GM21717 (cell line): Measurements from ENCODE around the gene GEMIN8.
A peak's percentile ranks its signal among the peaks of the same experiment; 100 is the strongest.

ENCODE experiments used
- ATAC-seq: cut with Tn5 transposase; IDR thresholded peaks from one replicate; pipeline ENCODE4 v1.9.1; 2021; ENCODE audit warnings: mild to moderate bottlenecking, moderate library complexity; ENCODE audit not compliant: unreplicated experiment

Gene GEMIN8, protein sequence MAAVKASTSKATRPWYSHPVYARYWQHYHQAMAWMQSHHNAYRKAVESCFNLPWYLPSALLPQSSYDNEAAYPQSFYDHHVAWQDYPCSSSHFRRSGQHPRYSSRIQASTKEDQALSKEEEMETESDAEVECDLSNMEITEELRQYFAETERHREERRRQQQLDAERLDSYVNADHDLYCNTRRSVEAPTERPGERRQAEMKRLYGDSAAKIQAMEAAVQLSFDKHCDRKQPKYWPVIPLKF

DNA sequence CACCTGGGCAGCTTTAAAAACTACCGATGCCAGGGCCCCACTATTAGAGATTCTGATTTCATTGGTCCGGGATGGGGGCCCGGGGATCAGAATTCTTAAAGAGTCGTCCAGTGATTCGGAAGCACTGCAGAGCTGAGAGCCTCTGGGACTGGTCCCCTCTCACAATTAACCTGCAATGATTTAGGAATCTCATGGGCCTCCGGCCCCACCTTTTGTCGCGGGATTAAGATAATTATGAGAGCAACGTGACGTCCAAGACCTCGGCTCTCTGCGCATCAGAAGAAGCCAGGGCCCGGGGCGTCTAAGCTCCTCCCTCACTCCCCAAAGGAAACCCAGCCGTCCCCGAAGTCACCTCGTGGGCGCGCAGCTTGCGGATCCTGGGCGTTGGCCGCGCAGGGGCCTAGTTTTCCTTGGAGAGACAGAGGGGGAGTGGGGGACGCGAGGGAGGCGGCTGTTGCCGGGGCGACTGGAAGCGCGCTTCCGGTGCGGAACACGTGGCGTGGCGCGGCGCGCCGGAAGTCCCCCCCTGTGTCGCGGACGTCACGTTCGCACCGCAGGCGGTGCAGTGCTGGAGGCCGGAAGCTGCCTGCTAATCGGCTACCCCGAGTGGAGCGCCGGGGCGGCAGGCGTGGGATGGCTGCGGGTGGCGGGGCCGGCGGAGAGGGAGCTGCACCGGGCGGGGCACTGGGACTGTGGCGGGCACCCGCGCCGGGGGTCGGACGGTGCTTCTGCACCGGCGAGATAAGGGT, at the start of gene GEMIN8:
Gene GEMIN8 (minus strand): TSS at position 468 of the 749 bp plus-strand sequence. CDS start 8,414 bp downstream, outside the sequence.
- ATAC-seq: peak; percentile 85

DNA sequence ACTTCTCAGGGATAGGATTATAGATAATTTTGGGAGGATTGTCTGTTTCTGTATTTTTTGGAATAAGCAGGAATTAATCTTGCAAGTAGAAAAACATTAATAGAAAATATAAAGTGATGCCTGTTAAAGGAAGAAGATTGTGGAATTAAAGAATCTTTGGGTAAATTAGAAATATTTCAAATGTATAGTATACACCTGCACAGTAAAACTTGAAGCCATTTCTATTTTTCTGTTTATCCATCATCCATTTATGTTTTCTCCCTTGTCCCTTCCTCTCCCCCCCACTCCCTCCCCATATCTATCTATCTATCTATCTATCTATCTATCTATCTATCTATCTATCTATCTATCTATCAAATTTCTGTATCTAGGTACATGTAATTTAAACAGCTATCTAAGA, 46.9 kb upstream of the GEMIN8 start:
- ATAC-seq: no peak

DNA sequence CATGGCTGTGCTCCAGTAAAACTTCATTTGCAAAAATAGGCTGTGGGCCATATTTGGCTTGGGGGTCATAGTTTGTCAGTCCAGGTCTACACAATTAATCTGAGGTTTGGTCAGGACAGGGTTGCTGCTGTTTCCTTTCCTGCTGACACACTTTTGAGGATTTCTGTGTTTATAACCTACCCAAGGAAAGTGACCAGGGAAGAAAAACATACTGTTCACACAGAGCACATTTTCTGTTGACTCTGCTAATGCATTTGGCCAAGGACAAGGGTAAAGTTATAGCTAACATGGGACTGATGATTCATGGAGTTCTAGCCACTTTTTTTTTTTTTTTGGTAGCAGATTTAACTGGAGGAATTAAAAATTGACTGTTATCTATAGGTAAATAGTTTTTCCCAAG, 43.9 kb upstream of the GEMIN8 start:
- no peak for ATAC-seq

DNA sequence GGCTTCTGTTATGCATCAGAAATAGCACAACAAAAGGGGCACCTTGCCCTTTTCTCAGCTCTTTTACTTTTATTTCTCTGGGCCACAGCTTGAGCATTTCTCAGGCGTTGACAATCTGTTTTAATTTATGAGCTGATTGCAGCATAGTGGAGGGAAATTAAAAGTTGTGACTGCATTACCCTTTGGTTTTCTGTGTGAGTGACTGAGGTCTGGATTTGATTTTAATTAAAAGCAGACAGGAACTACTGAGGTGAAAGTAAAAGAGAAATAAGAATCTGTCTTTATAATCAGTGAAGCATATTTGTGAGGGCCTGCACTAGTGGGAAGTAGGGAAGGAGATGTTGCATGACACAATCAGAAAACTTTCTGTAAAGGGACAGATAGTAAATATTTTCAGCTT, 43.4 kb upstream of the GEMIN8 start:
- ATAC-seq: no peak

DNA sequence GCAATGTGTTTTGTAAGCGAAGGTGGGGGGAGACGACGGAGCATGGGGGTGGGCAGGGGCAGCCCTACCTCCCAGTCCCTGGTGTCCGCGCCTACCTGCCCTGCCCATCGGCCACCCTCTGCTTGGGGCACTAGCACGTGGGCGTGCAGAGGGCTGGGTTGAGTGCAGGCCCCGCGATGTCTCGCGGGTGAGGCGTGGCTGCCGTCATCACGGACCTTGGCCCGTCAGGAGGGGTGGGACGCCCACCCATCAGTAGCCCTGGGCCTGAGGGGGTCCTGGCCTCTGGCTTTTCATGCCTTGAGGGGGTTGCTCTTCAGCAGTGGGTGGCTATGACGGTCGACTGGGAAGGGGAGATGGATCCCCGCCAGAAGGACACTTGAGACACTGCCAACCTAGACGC, 36.1 kb upstream of the GEMIN8 start:
- ATAC-seq: no peak

DNA sequence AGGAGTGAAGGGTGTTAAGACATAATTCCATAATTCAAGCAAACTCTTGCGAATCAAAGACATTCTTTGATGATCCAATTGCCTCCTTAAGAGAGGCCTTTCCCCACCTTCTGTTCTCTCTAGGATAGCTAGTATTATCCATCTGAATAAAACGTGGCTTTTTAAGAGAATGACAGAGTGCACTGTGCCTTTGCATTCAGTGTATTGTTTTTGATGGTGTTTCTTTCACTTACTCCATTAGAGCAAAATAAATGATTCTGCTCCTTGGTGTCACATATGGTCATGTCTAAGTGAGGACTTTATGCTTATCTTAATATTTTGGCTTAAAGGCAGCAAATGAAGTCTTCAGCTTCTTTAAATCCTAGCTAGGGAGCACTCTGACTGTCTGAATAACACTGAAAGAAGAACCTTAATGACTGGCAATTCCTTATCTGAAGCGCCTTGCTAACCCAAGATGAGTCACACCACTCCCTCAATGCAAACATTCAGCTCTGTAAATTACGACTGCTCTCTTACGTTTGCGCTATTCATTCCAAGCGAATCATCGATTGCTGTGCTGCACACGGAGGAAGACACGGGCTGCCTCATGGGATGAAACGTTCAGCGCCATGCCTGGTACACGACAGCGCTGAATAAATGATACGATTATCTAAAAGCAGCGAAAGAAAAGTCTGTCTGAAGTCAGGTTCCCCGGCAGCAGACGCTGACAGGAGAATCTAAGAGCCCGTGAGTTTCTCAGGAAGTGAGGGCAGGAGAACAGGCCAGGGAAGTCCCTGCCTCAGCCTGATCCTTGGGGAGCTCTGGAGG, 35.1 kb upstream of the GEMIN8 start:
- ATAC-seq: no peak

DNA sequence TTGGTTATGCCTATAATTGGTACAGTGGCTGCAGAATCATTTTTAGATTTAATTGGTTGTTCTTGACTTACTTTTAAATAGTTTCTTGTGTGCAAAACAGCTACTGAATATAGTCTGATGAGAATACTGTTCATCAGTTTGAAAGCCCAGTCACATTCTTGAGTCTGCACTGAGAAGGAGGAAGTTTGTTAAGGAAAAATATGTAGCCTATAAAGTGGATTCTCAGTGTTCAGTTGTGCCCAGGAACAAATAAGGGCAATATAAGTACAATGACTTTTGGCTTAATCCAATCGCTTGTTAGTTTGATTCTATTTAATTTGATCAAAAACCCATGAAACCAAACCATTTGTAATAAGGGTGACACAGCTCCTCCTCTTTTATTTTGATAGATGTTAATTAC, 32.8 kb upstream of the GEMIN8 start:
- ATAC-seq: no peak

DNA sequence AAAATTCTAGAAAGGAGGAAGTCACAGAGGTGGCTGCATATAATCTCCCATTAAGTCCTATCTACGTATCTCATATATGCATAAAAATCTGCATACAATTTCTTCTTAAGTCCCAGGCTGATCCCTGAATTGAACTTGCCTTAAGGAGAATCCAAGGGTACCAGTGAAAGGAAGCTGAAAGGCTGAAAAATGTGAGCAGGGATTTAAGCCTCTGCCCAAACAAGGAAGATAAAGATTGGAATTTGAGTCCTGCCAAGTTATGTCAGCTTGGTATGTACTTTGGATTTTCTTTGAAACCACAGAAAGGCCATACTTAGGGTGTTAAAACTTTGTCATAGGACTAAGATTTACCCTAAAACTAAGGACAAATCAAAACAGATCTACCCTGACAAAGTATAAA, 26.5 kb upstream of the GEMIN8 start:
- no peak for ATAC-seq

DNA sequence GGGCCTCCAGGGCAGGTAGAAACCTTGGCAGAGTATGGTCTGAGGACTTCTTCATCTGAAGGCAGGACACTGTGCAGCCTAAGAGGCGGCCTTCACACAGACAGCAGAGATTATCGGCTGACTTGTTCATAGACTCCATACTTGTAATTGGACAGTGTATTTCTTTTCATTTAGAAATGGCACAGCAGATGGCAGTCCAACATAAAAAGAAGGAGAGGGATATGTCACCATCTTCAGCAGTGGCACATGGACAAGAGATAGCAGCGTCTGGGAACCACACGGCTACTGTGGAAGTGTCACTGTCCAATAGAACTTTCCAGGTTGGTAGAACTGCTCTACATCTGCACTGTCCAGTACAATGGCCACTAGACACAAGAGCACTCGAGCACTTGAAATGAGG, 21.7 kb upstream of the GEMIN8 start:
- no peak for ATAC-seq

DNA sequence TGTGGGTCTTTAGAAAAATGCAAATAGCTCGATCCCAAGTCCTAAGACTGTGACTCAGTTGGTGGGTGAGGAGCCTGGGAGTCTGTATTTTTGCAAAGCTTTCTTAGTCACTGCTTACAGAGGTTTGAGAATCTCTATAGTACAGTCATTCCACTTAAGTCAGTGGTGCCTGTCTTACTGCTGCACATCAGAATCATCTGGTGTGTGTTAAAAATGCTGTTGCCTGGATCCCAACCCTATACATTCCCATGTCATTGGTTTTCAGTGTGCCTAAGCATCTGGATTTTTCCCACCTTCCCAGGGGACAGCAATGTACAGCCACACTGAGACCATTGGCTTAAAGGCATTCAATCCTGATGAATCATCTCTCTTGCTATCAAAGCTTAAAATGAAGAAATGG, 21.0 kb upstream of the GEMIN8 start:
- peak; percentile 53 for ATAC-seq

DNA sequence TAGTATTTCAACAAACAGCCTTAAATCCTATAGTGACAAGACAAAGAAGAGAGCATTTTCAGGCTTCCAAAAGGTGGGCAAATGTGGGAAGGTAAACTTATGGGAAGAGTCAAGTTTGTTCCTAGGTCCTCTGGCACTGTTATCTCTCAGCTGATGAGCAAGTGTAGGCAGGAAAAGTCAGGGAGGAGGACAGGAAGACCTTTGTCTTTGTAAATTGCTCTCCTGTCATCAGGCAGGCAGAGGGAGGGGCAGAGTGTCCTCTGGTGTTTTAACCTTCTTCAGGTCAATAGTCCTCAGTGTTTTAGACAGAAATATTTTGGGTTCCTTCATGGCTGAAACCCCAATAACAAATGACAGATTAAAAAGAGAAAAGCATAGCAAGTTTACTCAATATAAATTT, 13.5 kb upstream of the GEMIN8 start:
- no peak for ATAC-seq

DNA sequence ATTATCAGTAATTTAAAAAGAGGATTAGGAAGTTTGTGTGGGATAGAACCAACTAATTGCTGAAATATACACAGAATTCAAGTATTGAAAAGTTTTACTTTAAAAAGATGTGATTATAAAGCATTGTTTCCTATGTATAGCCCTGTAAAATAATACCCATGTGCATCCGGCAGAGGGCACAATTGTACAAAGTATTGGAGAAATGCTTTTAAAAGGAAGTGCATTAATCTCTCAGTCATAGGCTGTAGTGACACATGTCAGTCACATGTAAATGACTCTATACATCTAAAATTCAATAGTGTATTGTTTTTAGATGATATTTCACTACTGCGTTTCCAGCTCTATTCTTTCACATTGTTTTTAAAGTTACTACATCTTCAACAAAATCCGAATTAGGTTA, 9.7 kb upstream of the GEMIN8 start:
- ATAC-seq: peak; percentile 84

DNA sequence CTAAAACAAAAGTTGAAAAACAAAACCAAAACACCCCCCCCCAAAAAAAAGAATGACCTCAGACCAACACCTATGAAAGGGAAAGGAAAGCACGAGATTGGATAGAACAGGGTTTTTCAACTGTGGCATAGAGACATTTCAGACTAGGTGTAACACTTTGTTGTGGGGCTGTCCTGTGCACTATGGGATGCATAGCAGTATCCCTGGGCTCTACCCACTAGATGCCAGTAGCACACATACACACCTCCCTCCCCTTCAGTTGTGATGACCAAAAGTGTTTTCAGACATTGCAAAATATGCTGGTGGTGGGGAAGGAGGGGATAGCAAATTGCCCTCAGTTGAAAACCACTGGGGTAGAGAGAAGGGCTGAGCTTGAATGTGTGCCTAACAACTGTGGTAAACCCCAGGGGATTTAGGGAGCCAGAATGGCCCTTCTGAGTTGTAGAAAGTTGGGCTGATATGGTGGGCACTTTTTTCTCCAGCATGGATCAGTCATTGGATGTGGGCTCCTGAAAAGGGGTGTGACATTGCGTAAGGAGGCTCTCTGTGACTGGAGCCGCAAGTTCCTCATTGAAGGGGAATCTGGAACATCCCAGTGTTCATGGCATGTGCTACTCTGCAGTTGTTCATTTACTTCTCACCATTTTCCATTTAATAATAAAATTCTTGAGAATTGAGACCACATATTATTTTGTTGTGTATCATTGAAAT, 8.8 kb upstream of the GEMIN8 start:
- ATAC-seq: no peak

DNA sequence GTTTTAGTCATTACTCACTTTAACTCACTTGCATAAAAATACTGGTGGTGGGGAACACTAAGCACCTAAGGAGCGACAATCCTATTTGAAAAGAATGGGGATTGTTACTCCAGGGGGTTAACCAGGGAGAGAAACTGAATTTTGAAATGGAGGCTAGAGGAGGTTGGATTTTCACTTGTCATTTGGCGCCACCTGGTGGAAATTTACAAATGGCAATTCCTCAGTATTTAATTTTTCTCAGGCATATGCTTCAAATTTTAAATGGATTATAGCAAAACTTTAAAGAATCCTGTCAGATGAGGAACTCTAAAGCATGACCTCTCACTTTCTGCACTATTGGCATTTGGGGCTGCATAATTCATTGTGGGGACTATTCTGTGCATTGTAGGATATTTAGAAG, 2.7 kb upstream of the GEMIN8 start:
- ATAC-seq: no peak

DNA sequence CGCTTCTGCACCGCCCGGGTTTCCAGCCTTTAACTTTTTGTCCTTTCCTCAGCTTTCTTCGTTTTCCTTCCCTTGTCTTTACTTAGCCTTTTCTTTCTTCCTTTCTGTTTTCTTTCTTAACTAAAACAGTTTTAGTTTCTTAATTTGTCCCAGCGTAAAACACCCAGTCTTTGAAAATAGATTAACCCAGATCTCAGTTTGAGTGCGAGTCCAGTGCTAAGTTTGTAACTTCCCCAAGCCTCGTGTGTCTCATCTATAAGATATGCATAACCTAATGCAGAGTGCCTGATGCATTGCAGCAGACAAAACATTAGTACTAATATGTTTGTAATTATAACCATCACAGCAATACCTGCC, 460 bp upstream of the GEMIN8 start:
- peak; percentile 29 for ATAC-seq

DNA sequence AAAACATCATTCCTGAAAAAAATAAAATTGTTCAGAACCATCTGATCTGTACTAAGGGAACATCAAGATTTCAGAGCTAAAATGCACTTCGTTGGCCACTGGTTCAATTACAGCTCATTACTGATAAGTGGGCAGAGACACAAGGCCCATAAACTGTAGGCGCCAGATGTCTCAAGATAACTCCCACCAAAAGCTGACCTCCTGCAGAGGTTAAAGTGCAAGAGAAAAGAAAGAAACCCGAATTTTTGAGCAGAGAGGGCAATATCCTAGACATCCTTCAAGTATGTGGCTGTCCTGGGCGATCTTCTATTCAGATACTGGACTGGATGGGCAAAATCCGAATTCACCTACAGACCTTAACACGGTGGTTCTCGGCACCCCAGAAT, 660 bp downstream of the GEMIN8 start:
- ATAC-seq: no peak

DNA sequence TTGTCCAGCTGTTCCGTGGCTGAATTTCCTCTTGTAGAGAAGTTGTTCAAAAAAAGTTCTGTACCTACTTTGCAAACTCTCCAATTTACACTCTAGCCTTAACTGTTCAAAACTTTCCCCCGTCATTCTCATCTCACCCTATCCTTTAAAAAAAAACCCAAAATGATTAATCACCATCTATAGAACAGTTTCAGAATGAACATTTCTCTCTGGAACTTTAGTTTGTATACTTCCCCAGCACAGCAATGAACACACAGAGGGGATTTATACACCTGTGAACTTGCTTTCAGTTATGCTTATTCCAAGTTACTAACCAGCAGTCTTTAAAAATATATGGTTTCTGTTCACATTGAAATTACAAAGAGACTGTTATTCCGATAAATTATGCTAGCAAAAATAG, 1.2 kb downstream of the GEMIN8 start:
- ATAC-seq: peak; percentile 25

DNA sequence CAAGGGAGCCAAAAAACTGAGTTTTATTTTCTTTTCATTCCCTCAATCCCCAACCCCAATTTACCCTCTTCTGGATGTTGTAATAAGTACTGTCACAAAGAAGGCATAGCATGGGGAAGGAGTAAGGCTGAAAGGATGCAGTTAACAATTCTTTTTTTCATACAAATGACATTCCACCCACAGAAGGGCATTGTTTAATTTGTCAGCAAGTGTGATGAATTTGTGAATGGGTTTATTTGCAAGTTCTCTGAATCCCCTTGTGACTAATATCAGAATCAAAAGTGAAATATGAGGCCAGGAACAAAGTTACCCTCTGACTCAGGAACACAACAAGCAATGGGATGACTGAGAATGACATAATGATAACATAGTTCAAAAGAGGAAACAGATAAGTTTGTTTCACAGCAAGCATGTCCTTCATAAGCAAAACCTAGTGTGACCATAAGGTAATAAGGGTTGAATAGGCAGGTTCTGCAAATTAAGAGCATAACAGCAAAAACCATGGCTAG, 2.1 kb downstream of the GEMIN8 start:
- peak; percentile 49 for ATAC-seq

DNA sequence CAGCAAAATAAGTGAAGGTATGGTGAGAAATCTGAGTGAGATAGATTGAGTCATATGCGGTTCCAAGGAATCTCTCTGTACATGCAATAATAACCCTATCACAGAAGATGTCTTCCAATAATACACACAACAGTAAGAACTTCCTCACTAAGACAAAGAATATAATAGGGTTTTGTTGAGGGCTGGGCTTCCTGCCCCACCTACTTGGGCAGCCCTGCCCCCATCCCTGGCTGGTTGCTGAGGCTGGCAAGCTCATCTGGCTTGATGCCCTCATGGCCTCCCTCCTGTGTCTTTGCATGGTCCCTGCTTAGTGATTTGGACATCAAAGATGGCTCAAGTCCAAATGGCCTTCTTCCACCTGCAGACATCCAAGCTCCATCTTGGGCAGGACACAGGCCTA, 2.7 kb downstream of the GEMIN8 start:
- ATAC-seq: no peak

DNA sequence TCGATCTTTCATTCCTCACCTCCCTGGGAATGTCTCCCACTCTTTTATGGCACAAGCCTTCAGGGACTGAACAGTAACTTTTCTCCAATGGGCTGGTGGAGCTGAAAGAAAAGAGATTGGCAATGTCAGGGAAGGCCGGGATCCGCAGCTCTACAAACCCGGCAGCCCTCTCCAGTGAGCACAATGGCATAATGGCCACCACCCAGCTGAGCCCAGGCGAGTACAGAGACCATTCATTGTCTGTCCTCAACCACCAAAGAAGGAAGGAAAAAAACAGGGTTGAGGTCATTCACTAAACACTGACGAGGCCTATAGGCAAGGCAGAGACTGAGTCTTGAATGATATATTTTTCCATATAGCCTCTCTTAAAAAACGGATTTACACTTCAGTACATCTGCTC, 3.6 kb downstream of the GEMIN8 start:
- ATAC-seq: no peak

DNA sequence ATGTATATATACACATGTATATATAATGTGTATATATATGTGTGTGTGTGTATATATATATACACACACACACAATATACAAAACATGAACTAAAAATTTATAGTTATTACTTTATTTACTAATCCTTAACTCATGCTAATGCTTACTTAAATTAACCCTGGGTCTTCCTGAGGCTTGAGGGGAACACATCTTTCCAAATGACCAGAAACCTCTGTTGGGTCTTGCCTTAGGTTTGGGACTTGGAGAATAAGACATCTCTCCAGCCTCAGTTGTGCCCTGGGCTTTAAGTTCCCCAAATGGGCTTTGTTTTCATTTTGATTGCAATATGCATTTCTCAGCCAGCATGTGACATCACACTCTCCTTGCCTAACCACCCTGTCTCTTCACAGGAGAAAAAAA, 7.7 kb downstream of the GEMIN8 start:
- ATAC-seq: no peak
